ENCODE data around the gene ARMH4.

ARMH4 gene

GRCh38 chr14:58055497-58056010 is 96.5 kb downstream of the ARMH4 start:
- in situ Hi-C loops (cut with MboI; ENCODE audit: low sequenced_read_pairs): no loop called here

GRCh38 chr14:58054100-58054499 is 97.9 kb downstream of the ARMH4 start:
- in situ Hi-C loops (cut with MboI; ENCODE audit: low sequenced_read_pairs): no loop called here

DNA sequence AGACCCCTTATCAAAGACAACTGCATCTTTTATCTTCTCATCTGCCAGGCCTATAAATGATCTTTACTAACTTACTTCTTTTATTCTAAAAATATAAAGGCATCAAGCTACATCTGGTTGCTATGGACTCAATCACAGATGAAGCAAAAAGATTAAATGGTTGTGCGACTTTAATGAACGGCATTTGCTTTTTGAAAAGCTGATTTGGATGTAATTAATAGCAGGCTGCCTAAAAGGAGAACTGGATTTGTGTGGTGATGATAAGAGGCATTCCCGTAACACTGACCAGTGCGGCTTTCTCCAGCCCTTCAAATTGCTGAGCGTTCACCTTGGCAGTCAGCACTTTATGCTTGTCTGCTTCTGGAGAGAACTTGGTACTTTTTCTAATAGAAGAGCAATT is 103.8 kb downstream of the ARMH4 start:
- in situ Hi-C loops (cut with MboI; ENCODE audit: low sequenced_read_pairs): no loop called here

GRCh38 chr14:58027904-58028303 is 124.1 kb downstream of the ARMH4 start:
- in situ Hi-C loops (cut with MboI; ENCODE audit: low sequenced_read_pairs): no loop called here

DNA sequence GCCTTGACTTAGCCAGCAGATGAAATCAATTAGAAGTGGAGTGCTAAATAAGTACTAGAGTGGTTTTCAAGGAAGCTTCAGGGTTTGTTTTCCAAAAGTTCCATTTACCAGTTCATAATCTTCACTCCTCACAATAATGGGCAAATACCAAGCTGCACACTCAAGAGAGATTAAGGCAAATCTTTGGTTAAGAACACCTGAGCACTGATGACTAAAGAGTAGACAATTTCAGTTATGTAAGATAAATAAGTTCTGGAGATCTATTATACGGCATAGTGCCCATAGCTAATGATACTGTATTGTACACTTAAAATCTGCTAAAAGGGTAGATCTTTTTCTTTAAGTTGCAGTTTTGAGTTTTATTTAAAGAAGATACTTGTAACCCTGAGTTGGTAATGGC is 125.0 kb downstream of the ARMH4 start:
- in situ Hi-C loops (cut with MboI; ENCODE audit: low sequenced_read_pairs): no loop called here

GRCh38 chr14:58026219-58026618 is 125.8 kb downstream of the ARMH4 start:
- in situ Hi-C loops (cut with MboI; ENCODE audit: low sequenced_read_pairs): no loop called here

GRCh38 chr14:58014778-58015177 is 137.2 kb downstream of the ARMH4 start:
- in situ Hi-C loops (cut with MboI; ENCODE audit: low sequenced_read_pairs): no loop called here

- in situ Hi-C loops (cut with MboI; ENCODE audit: low sequenced_read_pairs): no loop called here
Observed at GRCh38 chr14:58002618-58003017, 149.4 kb downstream of the ARMH4 start.

DNA sequence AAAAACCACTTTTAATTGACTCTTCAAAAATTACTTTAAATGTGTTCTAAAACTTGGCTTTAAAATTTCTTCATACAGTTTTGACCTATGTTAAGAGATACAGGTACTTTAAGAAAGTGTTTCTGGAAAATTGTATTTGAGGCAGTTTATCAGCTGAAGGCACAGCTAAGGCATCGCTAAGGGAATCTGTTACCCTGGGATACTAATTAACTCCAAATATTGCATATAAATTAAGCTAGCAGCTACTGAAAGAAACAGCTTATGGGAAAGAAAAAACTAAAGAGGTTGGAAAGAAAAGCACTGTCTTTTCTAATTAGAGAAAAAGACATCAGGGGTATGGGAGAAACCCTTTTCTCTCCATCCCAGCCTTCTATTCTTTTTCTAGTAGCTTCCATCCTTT is 152.0 kb downstream of the ARMH4 start:
- in situ Hi-C loops (cut with MboI; ENCODE audit: low sequenced_read_pairs): no loop called here

- in situ Hi-C loops (cut with MboI; ENCODE audit: low sequenced_read_pairs): no loop called here
Observed at GRCh38 chr14:57999471-57999870, 152.5 kb downstream of the ARMH4 start.

DNA sequence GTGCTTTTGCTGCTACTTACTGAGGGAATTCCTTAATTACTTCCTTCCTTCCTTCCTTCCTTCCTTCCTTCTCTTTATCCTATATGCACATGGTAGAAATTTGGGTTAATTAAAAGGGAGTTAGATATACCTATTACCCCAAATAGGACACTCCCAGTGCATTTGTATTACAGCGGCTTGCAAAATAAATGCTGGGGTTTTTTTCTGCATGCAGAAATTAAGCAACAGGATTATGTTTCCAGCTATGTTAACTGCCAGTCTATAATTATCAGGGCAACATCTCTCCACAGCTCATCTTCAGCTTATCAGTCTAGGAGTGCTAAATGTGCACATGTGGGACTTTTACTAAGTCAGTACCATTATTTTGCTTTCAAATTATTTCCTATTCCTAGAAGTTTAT is 153.2 kb downstream of the ARMH4 start:
- in situ Hi-C loops (cut with MboI; ENCODE audit: low sequenced_read_pairs): no loop called here

- in situ Hi-C loops (cut with MboI; ENCODE audit: low sequenced_read_pairs): no loop called here
Observed at GRCh38 chr14:57991353-57991752, 160.7 kb downstream of the ARMH4 start.

DNA sequence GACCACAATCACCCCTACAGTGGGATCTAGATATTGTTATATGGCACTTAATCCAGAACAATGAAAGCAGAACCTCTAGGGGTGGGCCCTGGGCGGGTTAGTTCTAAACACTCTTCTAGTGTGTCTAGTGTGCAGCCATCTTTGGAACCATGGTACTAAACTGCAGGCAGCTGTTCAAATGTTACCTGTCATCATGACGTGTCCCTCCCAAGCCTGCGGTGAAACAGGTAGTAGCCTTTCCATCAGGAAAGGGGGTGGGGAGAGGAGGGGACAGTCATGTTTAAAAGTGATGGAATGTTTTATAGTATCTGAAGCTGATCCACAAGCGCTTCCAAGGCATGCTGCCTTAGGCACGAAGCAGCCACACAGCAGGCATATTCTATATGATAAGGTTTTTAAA is 163.6 kb downstream of the ARMH4 start:
- in situ Hi-C loops (cut with MboI; ENCODE audit: low sequenced_read_pairs): no loop called here

DNA sequence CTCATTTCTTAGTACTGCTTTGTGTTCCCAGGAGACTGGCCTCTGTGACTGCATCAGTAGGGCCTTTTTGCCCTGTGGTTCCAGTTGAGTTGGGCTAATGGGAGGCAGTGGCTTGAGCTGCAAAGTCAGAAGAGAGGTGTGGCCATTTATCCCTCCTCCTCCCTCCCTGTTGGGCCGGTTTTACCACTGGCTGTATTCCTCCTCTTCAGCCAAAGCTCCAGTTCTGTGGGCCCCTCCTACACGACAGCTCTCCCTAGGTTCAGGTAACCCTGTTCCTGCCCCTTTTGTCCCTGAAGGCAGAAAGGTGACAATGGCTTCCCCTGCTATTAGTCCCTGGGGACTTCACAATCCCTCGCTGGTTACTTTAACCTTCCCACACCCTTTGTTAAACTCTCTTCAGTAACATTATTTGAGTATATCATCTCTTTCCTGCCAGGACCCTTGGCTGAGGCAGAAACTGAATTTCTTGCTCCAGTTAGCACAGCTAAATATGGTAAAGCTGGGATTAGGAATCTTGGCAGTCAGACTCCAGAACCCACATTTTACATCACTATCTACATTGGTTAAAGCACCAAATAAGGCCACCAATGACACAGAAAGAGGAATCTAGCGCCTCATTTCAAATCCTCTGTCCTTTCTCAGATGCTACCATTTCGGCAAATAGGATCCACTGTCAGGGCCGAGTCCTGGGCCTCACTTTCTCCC is 164.3 kb downstream of the ARMH4 start:
- in situ Hi-C loops (cut with MboI; ENCODE audit: low sequenced_read_pairs): no loop called here

DNA sequence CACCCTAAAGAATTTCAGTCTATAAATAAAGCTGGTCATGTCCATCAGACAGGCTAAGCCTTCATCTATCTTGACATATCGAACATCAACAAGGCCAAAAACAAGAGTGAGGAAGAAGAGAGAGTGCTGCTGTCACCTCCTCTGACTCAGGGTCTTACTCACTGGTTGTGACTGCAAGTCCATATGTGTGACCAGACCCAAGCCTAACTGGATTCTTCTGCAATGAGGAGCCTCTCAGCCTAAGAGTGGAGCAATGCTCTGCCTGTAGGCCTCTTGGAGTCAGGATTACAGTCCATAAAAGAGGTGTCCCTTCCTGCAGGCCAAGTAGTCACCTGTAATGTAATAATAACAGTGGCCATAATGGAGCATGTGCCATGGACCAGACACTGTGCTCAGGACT is 165.0 kb downstream of the ARMH4 start:
- in situ Hi-C loops (cut with MboI; ENCODE audit: low sequenced_read_pairs): no loop called here

- in situ Hi-C loops (cut with MboI; ENCODE audit: low sequenced_read_pairs): no loop called here
Observed at GRCh38 chr14:57982804-57983634, 169.0 kb downstream of the ARMH4 start.

- in situ Hi-C loops (cut with MboI; ENCODE audit: low sequenced_read_pairs): no loop called here
Observed at GRCh38 chr14:57981817-57982560, 170.0 kb downstream of the ARMH4 start.

- in situ Hi-C loops (cut with MboI; ENCODE audit: low sequenced_read_pairs): no loop called here
Observed at GRCh38 chr14:57979376-57980048, 172.5 kb downstream of the ARMH4 start.

DNA sequence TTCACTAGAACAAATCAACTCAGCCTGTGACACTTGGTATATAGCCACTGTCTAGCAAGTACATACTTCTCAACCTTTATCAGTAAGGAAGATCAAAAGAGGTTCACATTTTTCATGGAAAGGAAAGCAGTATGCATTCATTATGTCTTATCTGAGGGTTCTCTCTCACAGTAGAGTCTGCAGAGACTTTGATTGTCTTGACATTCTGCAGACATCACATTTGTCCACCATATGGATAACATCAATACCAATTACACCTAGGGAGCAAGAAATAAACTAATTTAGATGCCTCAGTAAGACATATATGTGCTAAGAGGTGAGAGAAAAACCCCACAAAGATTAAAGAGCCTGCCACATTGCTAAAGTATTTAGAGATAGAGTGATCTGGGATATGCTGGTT is 175.3 kb downstream of the ARMH4 start:
- in situ Hi-C loops (cut with MboI; ENCODE audit: low sequenced_read_pairs): no loop called here

DNA sequence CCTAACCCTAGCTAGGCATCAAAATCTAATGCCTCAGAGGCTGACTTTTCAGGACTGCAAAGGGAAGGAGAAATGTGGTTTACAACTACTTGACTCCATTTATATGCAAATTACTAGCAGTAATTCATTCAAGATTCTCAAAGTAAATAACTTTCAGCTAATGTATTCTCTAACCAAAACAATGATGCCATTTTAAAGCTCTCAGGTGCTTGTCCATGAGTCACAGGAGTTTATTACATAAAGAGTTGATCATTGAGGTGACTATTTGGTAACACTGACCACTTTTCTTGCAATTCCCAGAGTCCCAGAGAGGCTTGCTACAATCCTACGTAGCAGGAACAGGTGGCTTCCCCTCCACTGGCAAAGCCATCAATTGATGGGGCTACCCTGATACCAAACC is 177.1 kb downstream of the ARMH4 start:
- in situ Hi-C loops (cut with MboI; ENCODE audit: low sequenced_read_pairs): no loop called here

- in situ Hi-C loops (cut with MboI; ENCODE audit: low sequenced_read_pairs): no loop called here
Observed at GRCh38 chr14:57970594-57970993, 181.4 kb downstream of the ARMH4 start.
